ENCODE measurements around the gene CORO6.
"Not testable (repeated sequence)": the region's sequence is repeated elsewhere in the genome, so short reads cannot be mapped to it uniquely, and the experiment has no call there.

Gene CORO6

DNA sequence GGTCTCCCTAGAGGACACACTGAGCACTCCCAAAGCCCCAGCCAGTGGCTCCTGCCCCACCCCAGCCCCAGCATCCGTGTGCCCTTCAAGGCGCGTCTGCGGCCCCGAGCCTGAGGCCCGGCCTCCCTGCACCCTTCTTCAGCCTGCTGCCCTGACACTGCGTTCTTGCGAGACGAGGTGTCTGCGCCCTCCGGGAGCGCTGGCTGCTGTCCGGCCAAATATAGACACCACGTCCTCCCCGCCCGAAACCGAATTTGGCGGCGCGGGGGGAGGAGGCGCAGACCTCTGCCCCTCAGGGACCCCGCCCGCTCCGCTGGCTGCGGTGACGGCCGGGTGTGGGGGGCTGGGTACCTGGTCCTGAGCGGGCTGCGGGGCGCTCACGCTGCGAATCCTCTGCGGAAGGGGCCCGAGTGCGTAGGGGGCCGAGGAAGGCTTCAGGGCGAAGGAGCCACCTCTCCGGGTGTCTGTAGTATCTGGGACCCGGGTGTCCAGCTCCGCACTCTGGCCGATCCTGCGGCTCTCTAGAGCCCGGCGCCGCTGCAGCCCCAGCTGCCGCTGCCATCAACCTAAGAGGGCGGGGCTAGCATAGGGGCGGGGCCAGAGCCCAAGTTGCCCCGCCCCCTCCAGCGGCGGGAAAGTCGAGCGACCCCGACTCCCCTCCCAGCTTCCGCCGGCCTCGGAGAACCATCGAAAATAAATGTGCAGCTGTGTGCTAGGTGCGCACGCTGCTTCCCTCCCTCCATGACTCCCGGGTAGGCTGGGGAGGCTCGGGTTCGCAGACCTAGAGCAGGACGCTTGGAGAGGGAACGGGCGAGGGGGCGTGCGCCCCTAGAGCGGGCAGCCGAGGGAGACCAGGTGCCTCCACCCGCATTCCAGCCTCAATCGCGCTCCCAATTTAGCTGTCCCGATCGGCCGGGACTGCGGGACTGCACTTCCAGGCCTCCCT lies at the start of gene CORO6:
Gene CORO6, minus strand, starts transcription at position 576 of the 946 bp plus-strand sequence. CDS start 1,491 bp downstream, outside the sequence.
- peak; percentile 28 for ATAC-seq
- DNase-seq, result peak; percentile 83

DNA sequence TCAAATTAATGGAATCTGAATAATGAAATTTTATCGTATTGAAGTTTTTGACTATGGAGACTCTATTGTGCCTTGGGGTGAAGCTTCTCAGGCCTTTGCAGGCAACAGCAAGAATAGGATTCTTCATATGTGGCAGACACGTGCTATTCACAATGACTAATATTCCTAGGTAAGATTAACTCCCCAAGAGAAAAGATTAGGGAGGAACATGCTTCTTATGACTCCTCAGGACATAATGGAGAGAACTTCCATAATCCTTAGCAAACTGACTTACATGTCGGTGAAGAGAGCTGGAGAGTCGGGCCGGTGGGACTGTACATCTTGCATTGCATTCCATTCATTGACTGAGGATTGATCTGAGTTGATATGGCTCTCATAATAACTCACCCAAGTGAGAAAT lies 48.9 kb upstream of the CORO6 start:
- no peak for ATAC-seq
- no peak for DNase-seq

DNA sequence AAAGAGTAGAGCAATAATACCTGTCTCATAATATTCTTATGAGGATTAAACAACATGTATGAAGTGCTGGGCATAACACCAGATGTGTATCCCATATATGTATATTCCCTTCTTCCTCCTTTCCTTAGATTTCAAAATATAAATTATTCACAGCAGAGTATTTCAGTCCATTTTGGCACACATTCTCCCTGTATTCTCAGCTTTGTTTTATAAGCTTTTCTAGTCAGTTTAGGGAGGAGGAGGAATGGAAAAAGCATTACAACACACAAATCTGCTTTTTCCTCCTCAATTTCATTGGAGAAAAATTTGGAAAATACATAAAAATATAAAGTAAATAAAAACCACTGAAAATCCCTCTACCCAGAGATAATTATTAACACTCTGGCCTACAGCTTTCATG lies 46.6 kb upstream of the CORO6 start:
- no peak for DNase-seq
- ATAC-seq, result no peak

GRCh38 chr17:29667969-29668368 lies 45.3 kb upstream of the CORO6 start:
- no peak for DNase-seq
- ATAC-seq, result no peak

GRCh38 chr17:29665481-29665810 lies 42.7 kb upstream of the CORO6 start:
- DNase-seq (no peak), ATAC-seq (no peak)

GRCh38 chr17:29664743-29665480 lies 42.2 kb upstream of the CORO6 start:
- DNase-seq, result no peak
- peak; percentile 99 for ATAC-seq

- DNase-seq, result no peak
These were observed 40.4 kb upstream of the CORO6 start for GRCh38 chr17:29663155-29663554.

DNA sequence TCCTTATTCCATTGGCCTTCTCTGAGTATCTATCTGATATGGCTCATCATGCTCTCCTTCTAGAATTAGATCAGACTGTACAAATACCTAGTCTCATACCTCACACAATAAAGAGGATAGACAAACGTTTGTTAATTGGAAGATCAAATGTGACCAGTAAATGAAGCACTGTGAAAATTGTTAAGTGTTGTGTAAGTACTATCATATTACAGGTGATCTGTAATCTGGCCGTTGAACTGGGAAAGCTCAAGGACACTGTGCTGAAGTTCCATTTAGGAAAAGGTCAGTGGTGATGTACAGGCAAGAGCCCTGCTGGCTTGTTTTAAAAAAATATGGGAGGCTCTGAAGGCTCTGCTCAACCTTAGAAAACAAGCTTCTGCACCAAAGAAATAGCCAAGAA lies 38.5 kb upstream of the CORO6 start:
- ATAC-seq (no peak), DNase-seq (no peak)

More at GRCh38 chr17:29663155-29663554, 40.4 kb upstream of the CORO6 start:
- no peak for ATAC-seq

- peak; percentile 84 for ATAC-seq
- peak; percentile 20 for DNase-seq
These were observed 36.4 kb upstream of the CORO6 start for GRCh38 chr17:29659155-29659554.

- DNase-seq (no peak), ATAC-seq (no peak)
These were observed 32.6 kb upstream of the CORO6 start for GRCh38 chr17:29655323-29655722.

DNA sequence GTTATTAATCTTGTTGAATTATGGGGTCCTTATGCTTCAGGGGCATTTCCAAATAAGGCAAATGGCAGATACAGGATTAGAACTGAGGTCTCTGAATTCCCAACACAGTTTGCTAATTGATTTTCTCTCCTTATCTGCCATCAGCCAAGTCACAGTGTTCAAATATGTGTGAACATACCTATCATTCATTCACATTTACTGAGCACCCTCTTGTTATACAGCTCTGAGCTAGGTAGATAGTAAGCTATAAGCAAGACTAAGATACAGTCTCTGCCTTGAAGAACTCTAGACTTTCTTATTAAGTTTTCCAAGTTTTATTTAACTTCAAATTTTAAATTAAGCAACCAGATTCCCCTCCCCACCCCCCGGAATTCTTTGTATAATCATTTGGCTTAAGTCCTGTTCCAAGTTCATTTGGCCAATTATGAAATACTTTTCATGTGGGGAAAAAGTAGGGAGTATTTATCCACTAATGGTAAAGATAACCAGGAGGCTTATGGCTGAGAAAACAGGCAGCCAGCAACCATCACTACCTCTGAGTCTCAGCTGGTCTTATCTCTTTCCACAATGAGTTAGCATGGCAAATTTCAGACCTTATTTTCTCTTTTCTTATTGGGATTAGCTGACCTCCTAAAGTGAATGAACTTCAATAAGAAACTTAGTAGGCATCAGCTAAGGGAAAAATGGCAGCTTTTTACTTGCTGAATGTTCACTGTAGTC lies 31.4 kb upstream of the CORO6 start:
- ATAC-seq (no peak), DNase-seq (no peak)

- ATAC-seq (no peak), DNase-seq (no peak)
These were observed 30.3 kb upstream of the CORO6 start for GRCh38 chr17:29652976-29653375.

DNA sequence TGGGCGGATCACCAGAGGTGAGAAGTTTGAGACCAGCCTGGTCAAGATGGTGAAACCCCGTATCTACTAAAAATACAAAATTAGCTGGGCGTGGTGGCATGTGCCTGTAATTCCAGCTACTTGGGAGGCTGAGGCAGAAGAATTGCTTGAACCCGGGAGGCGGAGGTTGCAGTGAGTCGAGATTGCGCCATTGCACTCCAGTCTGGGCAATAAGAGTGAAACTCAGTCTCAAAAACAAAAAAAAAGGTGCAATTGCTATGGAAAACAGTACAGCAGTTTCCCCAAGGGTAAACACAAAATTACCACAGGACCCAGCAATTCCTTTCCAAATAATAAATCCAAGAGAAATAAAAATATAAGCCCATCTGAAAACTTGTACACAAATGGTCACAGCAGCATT lies 29.2 kb upstream of the CORO6 start:
- ATAC-seq, DNase-seq: not testable (repeated sequence)

GRCh38 chr17:29650396-29650795 lies 27.7 kb upstream of the CORO6 start:
- ATAC-seq (no peak), DNase-seq (no peak)

- DNase-seq (no peak), ATAC-seq (no peak)
These were observed 26.6 kb upstream of the CORO6 start for GRCh38 chr17:29649359-29649758.

DNA sequence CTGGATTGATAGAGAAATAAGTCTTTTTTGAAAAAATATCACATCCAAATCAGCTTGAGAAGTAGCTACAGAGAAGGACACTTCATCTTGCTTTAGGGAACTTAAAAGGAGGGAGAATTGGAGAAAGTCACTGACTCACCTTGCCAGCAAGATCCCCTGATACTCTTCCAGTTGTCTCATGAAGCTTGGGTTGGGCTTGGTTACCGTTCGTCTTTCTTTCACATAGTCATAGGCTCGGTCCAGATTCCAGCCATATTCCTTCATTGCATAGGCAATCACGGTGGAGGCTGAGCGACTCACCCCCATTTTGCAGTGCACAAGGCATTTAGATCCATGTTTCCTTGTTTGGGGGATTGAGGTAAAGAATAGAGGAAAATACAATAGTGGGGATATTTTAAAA lies 25.3 kb upstream of the CORO6 start:
- DNase-seq (no peak), ATAC-seq (no peak)

DNA sequence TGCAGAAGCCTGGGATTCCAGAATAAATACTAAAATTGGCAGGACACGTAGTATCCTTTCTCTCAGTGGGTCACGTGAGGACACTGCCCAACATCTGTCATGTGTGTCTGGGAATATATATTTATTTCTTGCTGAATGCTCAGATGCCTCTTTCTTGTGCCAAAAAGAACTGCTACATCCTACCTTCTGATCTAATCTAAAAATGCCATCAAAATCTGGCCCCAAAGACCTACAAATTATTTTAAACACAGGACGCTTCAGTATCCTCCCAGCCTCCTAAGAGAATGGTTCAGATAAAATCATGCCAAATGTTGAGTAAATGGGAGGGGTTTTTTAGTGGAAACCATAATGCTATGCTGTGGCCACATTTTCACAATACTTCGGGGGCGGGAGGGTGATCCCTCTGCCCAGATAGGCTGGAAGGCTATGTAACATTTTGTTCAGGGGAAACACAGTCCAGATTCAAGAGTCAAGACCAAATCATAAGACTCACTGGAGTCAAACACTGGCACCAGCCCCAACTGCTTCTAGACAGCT lies 22.9 kb upstream of the CORO6 start:
- ATAC-seq, result peak; percentile 86
- DNase-seq, result peak; percentile 37

- DNase-seq (no peak), ATAC-seq (no peak)
These were observed 21.1 kb upstream of the CORO6 start for GRCh38 chr17:29643817-29644160.

- DNase-seq, result no peak
- ATAC-seq, result no peak
These were observed 19.5 kb upstream of the CORO6 start for GRCh38 chr17:29642171-29642611.

GRCh38 chr17:29640981-29641642 lies 18.4 kb upstream of the CORO6 start:
- ATAC-seq (no peak), DNase-seq (no peak)

- DNase-seq (no peak), ATAC-seq (no peak)
These were observed 17.7 kb upstream of the CORO6 start for GRCh38 chr17:29640413-29640812.

GRCh38 chr17:29633886-29634285 lies 11.2 kb upstream of the CORO6 start:
- ATAC-seq, result no peak
- no peak for DNase-seq
